ENCODE measurements around the gene FAM237B. TPM values are rescaled to one million over a fixed set of nuclear protein-coding genes. Genes with fewer than 3 reads are reported as not detected.
A peak's percentile ranks its signal among the peaks of the same experiment; 100 is the strongest.
"Not testable (repeated sequence)": the region's sequence is repeated elsewhere in the genome, so short reads cannot be mapped to it uniquely, and the experiment has no call there.

The FAM237B gene
- total and polyA plus RNA-seq, 4 donors, result not detected

DNA sequence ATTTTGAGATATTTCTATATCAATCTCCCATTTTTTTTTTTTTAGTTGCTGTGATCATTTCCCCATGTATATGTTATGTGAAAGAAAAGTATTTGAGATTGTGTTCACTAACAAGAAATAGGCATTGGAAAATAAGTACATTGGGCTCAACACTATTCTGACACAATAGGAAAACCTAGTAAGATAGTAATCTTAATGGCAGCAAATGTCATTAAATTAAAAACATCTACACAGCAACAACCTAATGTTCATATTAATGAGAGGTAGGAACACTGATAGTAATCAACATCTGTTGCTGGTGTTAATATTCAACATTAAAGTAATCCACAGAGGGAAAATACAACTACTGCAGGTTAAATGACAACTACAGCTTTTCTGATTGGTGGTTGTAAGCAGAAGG, 23.9 kb upstream of the FAM237B start:
- Histone ChIP-seq H3K27me3 (ENCODE audit: control insufficient read depth in 4 of 4, insufficient read depth in 4 of 4, low read length in 3 of 4) (no peaks in the 10 kb centered on the region), H3K36me3 (ENCODE audit: control insufficient read depth in 4 of 4, insufficient read depth in 3 of 4, low read depth in 1 of 4, low read length in 3 of 4) (no peaks in the 10 kb centered on the region), H3K9me3 (ENCODE audit: control insufficient read depth in 4 of 4, low read length in 3 of 4) (no peaks in the 10 kb centered on the region), H3K4me3 (ENCODE audit: low read depth in 1 of 3, low read length in 3 of 3) (no peak overlapping the region), H3K9ac (ENCODE audit: low read depth in 1 of 2, low read length in 2 of 2) (peak overlapping the region in 1 of 2 donors; percentile 96), H3K4me1 (ENCODE audit: control insufficient read depth in 4 of 4, insufficient read depth in 4 of 4, low read length in 3 of 4) (peaks cover 3 to 18% (median 4%) of the 10 kb centered on the region in 4 donors), H3K27ac (ENCODE audit: low read depth in 1 of 2, low read length in 2 of 2) (no peak overlapping the region)
- DNase-seq (ENCODE audit: low spot score), result no peak
- TF ChIP-seq FOXA1 (IDR thresholded peaks at IDR 0.05), result no peak
- TF ChIP-seq, protein P1, sequence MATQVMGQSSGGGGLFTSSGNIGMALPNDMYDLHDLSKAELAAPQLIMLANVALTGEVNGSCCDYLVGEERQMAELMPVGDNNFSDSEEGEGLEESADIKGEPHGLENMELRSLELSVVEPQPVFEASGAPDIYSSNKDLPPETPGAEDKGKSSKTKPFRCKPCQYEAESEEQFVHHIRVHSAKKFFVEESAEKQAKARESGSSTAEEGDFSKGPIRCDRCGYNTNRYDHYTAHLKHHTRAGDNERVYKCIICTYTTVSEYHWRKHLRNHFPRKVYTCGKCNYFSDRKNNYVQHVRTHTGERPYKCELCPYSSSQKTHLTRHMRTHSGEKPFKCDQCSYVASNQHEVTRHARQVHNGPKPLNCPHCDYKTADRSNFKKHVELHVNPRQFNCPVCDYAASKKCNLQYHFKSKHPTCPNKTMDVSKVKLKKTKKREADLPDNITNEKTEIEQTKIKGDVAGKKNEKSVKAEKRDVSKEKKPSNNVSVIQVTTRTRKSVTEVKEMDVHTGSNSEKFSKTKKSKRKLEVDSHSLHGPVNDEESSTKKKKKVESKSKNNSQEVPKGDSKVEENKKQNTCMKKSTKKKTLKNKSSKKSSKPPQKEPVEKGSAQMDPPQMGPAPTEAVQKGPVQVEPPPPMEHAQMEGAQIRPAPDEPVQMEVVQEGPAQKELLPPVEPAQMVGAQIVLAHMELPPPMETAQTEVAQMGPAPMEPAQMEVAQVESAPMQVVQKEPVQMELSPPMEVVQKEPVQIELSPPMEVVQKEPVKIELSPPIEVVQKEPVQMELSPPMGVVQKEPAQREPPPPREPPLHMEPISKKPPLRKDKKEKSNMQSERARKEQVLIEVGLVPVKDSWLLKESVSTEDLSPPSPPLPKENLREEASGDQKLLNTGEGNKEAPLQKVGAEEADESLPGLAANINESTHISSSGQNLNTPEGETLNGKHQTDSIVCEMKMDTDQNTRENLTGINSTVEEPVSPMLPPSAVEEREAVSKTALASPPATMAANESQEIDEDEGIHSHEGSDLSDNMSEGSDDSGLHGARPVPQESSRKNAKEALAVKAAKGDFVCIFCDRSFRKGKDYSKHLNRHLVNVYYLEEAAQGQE (IDR thresholded peaks at IDR 0.05), result no peak
- TF ChIP-seq, protein P2, sequence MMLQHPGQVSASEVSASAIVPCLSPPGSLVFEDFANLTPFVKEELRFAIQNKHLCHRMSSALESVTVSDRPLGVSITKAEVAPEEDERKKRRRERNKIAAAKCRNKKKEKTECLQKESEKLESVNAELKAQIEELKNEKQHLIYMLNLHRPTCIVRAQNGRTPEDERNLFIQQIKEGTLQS (IDR thresholded peaks at IDR 0.05), result no peak

DNA sequence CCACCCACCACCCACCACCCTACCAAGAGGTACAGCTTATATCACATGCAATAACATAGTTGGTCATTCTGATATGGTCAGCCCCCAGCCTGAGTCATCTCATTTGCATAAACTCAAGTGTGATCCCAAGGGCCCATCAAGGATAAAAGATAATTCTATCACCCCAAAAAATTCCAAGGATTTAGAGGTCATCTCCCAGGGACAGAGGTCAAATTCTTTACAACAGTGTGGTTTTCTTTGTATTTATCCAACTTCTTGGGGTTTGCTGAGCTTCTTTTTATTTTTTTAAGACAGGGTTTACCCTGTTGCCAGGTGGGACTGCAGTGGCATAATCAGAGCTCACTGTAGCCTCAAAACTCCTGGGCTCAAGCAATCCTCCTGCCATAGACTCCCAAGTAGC, 16.0 kb upstream of the FAM237B start:
- H3K27me3 ChIP-seq (ENCODE audit: control insufficient read depth in 4 of 4, insufficient read depth in 4 of 4, low read length in 3 of 4), result no peaks in the 10 kb centered on the region
- TF ChIP-seq RXRA (IDR thresholded peaks at IDR 0.05), result no peak
- TF ChIP-seq NR2F2 (IDR thresholded peaks at IDR 0.05), result no peak
- TF ChIP-seq SP1 (IDR thresholded peaks at IDR 0.05), result no peak
- TF ChIP-seq, protein P3, sequence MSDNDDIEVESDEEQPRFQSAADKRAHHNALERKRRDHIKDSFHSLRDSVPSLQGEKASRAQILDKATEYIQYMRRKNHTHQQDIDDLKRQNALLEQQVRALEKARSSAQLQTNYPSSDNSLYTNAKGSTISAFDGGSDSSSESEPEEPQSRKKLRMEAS (IDR thresholded peaks at IDR 0.05), result no peak
- TF ChIP-seq, protein P2 (IDR thresholded peaks at IDR 0.05), result no peak
- TF ChIP-seq FOXA2 (IDR thresholded peaks at IDR 0.05), result no peak
- no peak for TF ChIP-seq JUND (IDR thresholded peaks at IDR 0.05)
- TF ChIP-seq YY1 (IDR thresholded peaks at IDR 0.05), result no peak
- TF ChIP-seq, protein P4, sequence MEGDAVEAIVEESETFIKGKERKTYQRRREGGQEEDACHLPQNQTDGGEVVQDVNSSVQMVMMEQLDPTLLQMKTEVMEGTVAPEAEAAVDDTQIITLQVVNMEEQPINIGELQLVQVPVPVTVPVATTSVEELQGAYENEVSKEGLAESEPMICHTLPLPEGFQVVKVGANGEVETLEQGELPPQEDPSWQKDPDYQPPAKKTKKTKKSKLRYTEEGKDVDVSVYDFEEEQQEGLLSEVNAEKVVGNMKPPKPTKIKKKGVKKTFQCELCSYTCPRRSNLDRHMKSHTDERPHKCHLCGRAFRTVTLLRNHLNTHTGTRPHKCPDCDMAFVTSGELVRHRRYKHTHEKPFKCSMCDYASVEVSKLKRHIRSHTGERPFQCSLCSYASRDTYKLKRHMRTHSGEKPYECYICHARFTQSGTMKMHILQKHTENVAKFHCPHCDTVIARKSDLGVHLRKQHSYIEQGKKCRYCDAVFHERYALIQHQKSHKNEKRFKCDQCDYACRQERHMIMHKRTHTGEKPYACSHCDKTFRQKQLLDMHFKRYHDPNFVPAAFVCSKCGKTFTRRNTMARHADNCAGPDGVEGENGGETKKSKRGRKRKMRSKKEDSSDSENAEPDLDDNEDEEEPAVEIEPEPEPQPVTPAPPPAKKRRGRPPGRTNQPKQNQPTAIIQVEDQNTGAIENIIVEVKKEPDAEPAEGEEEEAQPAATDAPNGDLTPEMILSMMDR (IDR thresholded peaks at IDR 0.05; ENCODE audit: low read depth, low read length, missing input control), result no peak
- TF ChIP-seq RAD21 (IDR thresholded peaks at IDR 0.05), result no peak
- TF ChIP-seq EGR1 (IDR thresholded peaks at IDR 0.05; ENCODE audit: low read depth in 2 of 2), result no peak
- no peak for TF ChIP-seq GABPA (IDR thresholded peaks at IDR 0.05 in 1 of 2, conservative IDR thresholded peaks at IDR 0.05 in 1 of 2)
- no peak for TF ChIP-seq TAF1 (conservative IDR thresholded peaks at IDR 0.05)
- TF ChIP-seq, protein P1 (IDR thresholded peaks at IDR 0.05), result no peak
- TF ChIP-seq HNF4A (conservative IDR thresholded peaks at IDR 0.05), result no peak
- TF ChIP-seq, protein P5, sequence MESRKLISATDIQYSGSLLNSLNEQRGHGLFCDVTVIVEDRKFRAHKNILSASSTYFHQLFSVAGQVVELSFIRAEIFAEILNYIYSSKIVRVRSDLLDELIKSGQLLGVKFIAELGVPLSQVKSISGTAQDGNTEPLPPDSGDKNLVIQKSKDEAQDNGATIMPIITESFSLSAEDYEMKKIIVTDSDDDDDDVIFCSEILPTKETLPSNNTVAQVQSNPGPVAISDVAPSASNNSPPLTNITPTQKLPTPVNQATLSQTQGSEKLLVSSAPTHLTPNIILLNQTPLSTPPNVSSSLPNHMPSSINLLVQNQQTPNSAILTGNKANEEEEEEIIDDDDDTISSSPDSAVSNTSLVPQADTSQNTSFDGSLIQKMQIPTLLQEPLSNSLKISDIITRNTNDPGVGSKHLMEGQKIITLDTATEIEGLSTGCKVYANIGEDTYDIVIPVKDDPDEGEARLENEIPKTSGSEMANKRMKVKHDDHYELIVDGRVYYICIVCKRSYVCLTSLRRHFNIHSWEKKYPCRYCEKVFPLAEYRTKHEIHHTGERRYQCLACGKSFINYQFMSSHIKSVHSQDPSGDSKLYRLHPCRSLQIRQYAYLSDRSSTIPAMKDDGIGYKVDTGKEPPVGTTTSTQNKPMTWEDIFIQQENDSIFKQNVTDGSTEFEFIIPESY (IDR thresholded peaks at IDR 0.05), result no peak

DNA sequence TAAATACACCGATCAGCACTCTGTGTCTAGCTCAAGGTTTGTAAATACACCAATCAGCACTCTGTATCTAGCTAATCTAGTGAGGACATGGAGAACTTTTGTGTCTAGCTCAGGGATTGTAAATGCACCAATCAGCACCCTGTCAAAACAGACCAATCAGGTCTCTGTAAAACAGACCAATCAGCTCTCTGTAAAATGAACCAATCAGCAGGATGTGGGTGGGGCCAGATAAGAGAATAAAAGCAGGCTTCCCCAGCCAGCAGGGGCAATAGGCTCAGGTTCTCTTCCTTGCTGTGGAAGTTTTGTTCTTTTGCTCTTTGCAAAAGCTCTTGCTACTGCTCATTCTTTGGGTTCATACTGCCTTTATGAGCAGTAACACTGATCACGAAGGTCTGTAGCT, 13.8 kb upstream of the FAM237B start:
- not testable (repeated sequence) for DNase-seq (ENCODE audit: low spot score); H3K9me3 ChIP-seq (ENCODE audit: control insufficient read depth in 4 of 4, low read length in 3 of 4); H3K4me3 ChIP-seq (ENCODE audit: low read depth in 1 of 3, low read length in 3 of 3); H3K27ac ChIP-seq (ENCODE audit: low read depth in 1 of 2, low read length in 2 of 2); H3K9ac ChIP-seq (ENCODE audit: low read depth in 1 of 2, low read length in 2 of 2); H3K27me3 ChIP-seq (ENCODE audit: control insufficient read depth in 4 of 4, insufficient read depth in 4 of 4, low read length in 3 of 4); H3K4me1 ChIP-seq (ENCODE audit: control insufficient read depth in 4 of 4, insufficient read depth in 4 of 4, low read length in 3 of 4); H3K36me3 ChIP-seq (ENCODE audit: control insufficient read depth in 4 of 4, insufficient read depth in 3 of 4, low read depth in 1 of 4, low read length in 3 of 4)
- 93% methylated on average over 2 of the region's 2 CpGs for WGBS

More for the DNA sequence above, 16.0 kb upstream of the FAM237B start:
- H3K36me3 ChIP-seq (ENCODE audit: control insufficient read depth in 4 of 4, insufficient read depth in 3 of 4, low read depth in 1 of 4, low read length in 3 of 4), result no peaks in the 10 kb centered on the region
- no peak overlapping the region for H3K27ac ChIP-seq (ENCODE audit: low read depth in 1 of 2, low read length in 2 of 2)
- H3K4me1 ChIP-seq (ENCODE audit: control insufficient read depth in 4 of 4, insufficient read depth in 4 of 4, low read length in 3 of 4), result peaks cover 0 to 2% (median 0%) of the 10 kb centered on the region in 4 donors
- H3K4me3 ChIP-seq (ENCODE audit: low read depth in 1 of 3, low read length in 3 of 3), result no peak overlapping the region
- H3K9ac ChIP-seq (ENCODE audit: low read depth in 1 of 2, low read length in 2 of 2), result no peak overlapping the region
- DNase-seq (ENCODE audit: low spot score), result no peak
- no peaks in the 10 kb centered on the region for H3K9me3 ChIP-seq (ENCODE audit: control insufficient read depth in 4 of 4, low read length in 3 of 4)

All from liver (tissue), 9 donors.